Measurements from ENCODE around the gene CYFIP2.
"Not testable (repeated sequence)": the region's sequence is repeated elsewhere in the genome, so short reads cannot be mapped to it uniquely, and the experiment has no call there.

Gene CYFIP2

GRCh38 chr5:157265714-157266285, at the start of gene CYFIP2:
Gene CYFIP2, plus strand, starts transcription at chr5:157266123. Its CDS starts 19,239 bp downstream, at chr5:157285362.
- DNase-seq: peak; percentile 27

DNA sequence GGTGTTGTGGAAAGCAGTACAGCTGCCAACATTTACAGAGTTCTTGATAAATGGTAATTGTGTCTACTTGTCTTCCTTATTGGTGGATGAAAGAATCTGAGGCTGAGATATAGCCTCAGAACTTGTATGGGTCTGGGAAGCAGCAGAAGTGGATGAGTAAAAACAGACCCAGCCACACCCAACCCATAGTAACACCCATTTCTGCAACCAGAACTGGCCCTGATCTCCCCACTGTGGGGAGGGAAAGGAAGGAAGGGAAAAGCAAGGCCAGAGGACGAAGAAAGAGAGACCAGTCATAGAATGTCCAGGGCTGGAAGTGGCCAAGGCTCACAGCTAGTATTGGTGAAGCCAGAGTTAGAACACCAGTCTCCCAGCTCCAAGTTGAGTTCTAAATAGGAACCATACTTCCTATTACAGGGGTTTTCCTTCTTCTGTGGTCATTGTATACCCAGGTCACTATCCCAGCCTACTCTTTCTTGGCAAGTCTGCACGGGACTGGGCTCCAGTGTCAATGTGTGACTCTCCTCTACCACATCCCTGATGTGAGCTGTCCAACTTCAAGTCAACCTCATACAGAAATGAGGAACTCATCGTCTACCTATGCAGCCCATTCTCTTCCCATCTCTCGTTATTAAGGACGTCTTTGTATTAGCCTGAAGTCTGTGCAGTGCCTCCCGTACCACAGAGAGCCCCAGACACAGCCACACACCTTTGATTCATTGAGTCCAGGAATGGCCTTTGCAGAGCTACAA, 49.4 kb upstream of the CYFIP2 start:
- no peak for DNase-seq

GRCh38 chr5:157217289-157218024, 48.5 kb upstream of the CYFIP2 start:
- no peak for DNase-seq

GRCh38 chr5:157219491-157220271, 46.2 kb upstream of the CYFIP2 start:
- peak; percentile 72 for DNase-seq

GRCh38 chr5:157221959-157222358, 44.0 kb upstream of the CYFIP2 start:
- no peak for DNase-seq

GRCh38 chr5:157222506-157223230, 43.3 kb upstream of the CYFIP2 start:
- peak; percentile 90 for DNase-seq

GRCh38 chr5:157225469-157226422, 40.2 kb upstream of the CYFIP2 start:
- no peak for DNase-seq

- DNase-seq: no peak
These were observed 35.3 kb upstream of the CYFIP2 start for GRCh38 chr5:157230610-157231009.

GRCh38 chr5:157232706-157233105, 33.2 kb upstream of the CYFIP2 start:
- DNase-seq: no peak

DNA sequence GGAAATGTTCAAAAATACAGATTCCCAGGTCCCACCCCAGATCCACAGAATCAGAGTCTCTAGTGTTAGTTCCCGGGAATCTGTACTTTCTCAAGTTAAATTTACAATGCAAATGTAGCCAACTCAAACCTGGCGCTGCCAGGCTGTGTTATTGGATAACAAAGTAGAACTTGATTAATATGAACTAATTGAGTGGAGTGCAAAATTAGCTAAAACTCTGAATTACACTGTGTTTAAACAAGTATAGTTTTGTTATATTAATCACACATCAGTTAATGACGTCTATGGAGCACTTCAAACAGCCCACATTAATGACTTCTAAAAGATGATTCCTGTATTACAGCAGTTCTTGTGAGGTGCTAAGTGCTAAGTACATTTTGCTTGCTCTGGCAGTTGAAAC, 32.4 kb upstream of the CYFIP2 start:
- no peak for DNase-seq

DNA sequence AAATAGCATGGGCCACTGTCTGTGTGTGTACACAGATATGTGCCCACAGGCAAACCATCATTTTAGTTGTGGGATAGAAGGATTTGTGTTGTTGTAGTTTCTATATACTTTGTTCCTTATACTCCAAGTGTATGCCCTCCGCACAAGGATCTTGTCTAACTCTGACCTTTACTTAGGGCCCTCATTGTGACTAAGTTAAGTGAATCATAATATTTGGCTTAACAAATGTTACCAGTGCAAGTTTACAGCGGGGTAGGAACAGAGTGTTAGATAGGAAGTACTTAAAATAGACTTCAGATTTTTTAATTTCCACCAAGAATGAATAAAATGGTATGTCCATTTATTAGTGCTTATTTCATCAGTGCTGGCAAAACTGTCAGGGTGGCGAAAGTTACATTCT, 29.5 kb upstream of the CYFIP2 start:
- DNase-seq: no peak

DNA sequence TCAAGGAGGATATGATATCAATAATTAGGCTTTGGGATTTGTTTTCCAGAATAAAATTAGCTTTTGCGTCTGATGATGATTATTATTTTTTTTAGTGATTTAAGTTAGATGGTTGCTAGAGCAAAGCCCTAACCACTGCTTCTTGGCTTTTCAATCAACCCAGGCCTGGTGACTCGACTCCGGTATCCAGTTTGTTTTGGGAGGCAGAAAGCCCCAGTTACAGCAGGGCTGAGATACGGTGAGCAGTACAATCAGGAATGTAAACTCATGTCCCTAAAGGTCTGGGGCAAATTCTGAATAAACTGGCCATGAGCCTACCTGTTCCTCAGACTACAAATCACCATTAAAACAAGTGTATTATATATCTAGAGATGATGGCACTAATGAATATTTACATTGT, 24.4 kb upstream of the CYFIP2 start:
- DNase-seq: no peak

- not testable (repeated sequence) for DNase-seq
These were observed 21.2 kb upstream of the CYFIP2 start for GRCh38 chr5:157244704-157245103.

GRCh38 chr5:157245476-157245875, 20.4 kb upstream of the CYFIP2 start:
- peak; percentile 21 for DNase-seq

DNA sequence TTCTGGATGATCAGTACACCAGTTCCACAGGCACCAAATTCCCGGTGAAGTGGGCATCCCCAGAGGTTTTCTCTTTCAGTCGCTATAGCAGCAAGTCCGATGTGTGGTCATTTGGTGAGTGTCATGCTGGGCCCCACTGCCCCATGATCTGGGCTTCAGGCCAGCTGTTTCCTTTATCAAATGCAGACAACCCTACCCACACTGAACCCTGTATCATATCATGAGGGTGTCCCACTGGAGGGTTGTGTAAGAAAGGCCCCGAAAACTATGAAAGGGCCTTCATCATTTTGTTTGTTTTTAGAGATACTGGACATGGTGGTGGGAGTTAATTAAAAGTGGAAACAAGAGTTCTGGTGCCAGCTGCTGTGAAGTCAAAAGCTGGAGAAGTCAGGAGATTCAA, 20.0 kb upstream of the CYFIP2 start:
- no peak for DNase-seq

DNA sequence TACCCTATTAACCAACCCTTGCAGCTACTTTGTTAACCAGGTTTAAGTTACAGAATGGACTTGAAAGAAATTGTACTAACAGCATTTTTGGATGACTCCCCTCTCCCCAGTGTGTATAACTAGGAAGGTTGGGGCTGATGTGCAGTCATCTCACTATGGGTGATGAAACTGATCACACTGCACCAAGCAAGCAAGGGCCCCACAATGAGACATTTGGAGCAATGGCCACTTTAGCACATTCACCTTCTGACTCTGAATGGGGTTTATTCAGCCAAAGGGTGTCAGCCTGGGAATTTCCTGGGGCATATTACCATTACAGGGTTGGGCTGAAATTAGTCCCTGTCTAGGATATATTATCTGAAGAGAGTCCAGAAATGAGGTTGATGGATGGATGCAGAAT, 18.7 kb upstream of the CYFIP2 start:
- DNase-seq: no peak

- DNase-seq: no peak
These were observed 17.0 kb upstream of the CYFIP2 start for GRCh38 chr5:157248821-157249470.

- peak; percentile 51 for DNase-seq
These were observed 13.0 kb upstream of the CYFIP2 start for GRCh38 chr5:157252711-157253465.

DNA sequence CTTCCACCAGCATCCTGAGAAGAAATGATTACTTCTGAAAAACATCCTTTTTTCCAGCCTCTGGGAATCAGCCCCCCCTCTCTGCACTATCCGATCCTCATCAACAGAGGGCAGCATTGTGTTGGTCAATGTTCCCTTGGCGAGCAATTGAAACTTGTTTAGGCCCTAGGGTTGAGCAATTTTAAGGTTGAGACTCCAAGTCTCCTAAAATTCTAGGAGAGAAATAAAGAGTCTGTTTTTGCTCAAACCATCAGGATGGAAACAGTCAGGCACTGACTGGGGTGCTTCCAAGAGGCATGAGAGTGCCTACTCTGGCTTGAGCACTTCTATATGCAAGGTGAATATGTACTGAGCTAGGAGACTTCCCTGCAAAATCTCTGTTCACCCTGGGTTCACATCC, 12.4 kb upstream of the CYFIP2 start:
- peak; percentile 53 for DNase-seq

- DNase-seq: no peak
These were observed 7.5 kb upstream of the CYFIP2 start for GRCh38 chr5:157258450-157258849.
